Vagina (tissue), 2 donors: ENCODE results near the gene ZP1.

Source experiments
- POLR2A ChIP-seq, 2 donors: fragments of 450-650 bp; IDR thresholded peaks; one replicate each; pipeline ENCODE4 v1.6.1; 2017; ENCODE audit warnings: antibody characterized with exemption in 2 of 2, mild to moderate bottlenecking in 2 of 2, moderate library complexity in 2 of 2
- TF ChIP-seq, protein P1 (sequence below), 3 experiments: fragments of 450-650 bp in 2 of 3; fragments of 200-600 bp in 1 of 3; sonication (generic) in 1 of 3; IDR thresholded peaks; one replicate each; pipeline ENCODE4 v1.5.1; 2017 to 2019; ENCODE audit warnings: antibody characterized with exemption in 3 of 3, mild to moderate bottlenecking in 2 of 3, moderate library complexity in 2 of 3

DNA sequence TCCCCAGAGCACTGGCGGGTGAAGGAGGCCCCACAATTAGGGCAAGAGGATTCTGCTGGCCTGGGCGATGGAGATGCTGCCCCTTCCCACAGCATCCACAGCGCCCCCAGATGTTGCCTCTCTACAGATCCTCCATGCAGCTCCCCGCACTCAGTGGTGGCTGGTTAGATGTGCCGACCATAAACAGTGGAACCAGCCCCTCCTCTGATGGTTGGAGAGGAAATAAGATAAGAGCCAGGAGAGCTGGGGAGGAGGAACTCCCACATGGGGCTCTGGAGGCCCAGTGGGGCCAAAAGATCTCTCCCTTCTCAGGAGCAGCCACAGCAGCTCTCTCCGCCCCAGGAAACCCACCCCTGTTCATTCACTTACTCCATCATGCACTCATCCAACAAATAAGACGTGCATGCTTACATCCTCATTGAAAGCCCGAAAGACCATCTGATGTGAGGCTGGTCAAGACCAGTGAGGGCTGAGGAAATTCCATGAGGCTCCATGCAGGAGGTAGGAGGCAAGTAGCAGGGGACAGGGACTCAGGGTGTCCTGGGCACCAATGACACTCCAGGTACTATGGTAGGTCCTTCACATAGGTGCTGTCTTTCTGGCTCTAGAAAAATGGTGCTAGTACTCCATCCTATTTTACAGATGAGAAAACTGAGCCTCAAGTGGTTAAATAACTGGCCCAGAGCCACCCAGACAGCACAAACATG is 13.0 kb upstream of the ZP1 start:
- TF ChIP-seq, protein P1, sequence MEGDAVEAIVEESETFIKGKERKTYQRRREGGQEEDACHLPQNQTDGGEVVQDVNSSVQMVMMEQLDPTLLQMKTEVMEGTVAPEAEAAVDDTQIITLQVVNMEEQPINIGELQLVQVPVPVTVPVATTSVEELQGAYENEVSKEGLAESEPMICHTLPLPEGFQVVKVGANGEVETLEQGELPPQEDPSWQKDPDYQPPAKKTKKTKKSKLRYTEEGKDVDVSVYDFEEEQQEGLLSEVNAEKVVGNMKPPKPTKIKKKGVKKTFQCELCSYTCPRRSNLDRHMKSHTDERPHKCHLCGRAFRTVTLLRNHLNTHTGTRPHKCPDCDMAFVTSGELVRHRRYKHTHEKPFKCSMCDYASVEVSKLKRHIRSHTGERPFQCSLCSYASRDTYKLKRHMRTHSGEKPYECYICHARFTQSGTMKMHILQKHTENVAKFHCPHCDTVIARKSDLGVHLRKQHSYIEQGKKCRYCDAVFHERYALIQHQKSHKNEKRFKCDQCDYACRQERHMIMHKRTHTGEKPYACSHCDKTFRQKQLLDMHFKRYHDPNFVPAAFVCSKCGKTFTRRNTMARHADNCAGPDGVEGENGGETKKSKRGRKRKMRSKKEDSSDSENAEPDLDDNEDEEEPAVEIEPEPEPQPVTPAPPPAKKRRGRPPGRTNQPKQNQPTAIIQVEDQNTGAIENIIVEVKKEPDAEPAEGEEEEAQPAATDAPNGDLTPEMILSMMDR (IDR thresholded peaks at IDR 0.05): no peak
- TF ChIP-seq POLR2A (IDR thresholded peaks at IDR 0.05): no peak
